HG03175 (cell line): ENCODE measurements around the gene PCGF3.
"Not testable (repeated sequence)": the region's sequence is repeated elsewhere in the genome, so short reads cannot be mapped to it uniquely, and the experiment has no call there.

Source experiments
- ATAC-seq: cut with Tn5 transposase; IDR thresholded peaks from one replicate; pipeline ENCODE4 v1.9.1; 2021; ENCODE audit warnings: mild to moderate bottlenecking, moderate library complexity; ENCODE audit not compliant: unreplicated experiment

The PCGF3 gene

DNA sequence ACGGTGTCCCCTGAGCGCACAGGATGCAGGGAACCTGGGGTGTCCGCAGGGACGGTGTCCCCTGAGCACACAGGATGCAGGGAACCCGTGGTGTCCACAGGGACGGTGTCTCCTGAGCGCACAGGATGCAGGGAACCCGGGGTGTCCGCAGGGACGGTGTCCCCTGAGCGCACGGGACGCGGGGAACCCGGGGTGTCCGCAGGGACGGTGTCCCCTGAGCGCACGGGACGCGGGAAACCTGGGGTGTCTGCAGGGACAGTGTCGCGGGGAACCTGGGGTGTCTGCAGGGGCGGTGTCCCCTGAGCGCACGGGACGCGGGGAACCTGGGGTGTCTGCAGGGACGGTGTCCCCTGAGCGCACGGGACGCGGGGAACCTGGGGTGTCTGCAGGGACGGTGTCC, 30.9 kb downstream of the PCGF3 start:
- not testable (repeated sequence) for ATAC-seq

GRCh38 chr4:738781-739280, 33.2 kb downstream of the PCGF3 start:
- ATAC-seq = no peak

DNA sequence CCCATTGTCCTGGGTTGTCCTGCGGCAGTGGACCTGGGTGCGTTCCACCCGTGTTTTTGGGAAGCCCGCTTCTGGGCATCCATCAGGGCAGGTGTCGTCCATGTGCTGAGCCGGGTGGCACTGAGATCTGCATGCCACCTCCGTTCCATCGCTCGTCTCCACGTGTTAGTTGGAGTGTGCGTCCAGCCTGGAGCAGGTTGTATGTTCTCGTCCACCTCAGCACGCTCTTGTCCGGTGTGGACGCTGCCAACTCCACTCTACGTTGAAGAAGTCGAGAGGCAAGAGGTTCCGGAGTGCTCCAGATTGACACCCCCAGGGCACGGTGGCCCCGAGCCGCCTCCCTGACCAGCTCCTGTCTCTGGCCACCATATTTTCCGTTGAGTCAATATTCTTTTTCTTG, 33.9 kb downstream of the PCGF3 start:
- ATAC-seq = no peak

- no peak for ATAC-seq
Observed at GRCh38 chr4:740011-740410, 34.4 kb downstream of the PCGF3 start.

- no peak for ATAC-seq
Observed at GRCh38 chr4:740656-741282, 35.1 kb downstream of the PCGF3 start.

DNA sequence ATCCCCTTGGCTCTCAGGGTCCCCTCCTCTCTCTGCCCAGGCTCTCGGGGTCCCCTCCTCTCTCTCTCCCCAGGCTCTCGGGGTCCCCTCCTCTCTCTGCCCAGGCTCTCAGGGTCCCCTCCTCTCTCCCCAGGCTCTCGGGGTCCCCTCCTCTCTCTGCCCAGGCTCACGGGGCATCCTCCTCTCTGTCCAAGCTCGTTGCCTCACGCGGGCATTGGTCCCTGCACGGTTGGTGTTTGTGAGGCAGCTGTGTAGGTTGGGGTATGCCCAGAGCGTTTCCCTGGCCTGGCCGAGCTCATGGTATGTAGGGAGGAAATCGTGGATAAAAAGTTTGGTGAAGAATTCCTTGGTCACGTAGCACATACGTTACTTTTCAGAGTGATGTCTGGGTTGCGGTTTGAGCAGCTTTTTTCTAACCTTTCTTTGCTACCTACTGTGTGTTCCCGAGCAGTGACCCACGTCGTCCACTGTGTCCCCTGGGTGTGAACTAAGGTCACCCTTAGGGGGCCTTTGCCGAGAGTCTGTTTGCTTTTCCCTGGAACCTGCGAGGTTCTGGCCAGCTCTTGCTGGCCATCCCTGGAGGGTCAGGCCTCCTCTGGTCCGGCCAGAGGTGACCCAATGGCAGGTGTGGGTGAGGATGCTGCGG, 36.6 kb downstream of the PCGF3 start:
- no peak for ATAC-seq

- ATAC-seq = peak; percentile 68
Observed at GRCh38 chr4:742742-743311, 37.2 kb downstream of the PCGF3 start.

- ATAC-seq = no peak
Observed at GRCh38 chr4:743463-744211, 38.0 kb downstream of the PCGF3 start.

GRCh38 chr4:744212-744841, 38.7 kb downstream of the PCGF3 start:
- no peak for ATAC-seq

DNA sequence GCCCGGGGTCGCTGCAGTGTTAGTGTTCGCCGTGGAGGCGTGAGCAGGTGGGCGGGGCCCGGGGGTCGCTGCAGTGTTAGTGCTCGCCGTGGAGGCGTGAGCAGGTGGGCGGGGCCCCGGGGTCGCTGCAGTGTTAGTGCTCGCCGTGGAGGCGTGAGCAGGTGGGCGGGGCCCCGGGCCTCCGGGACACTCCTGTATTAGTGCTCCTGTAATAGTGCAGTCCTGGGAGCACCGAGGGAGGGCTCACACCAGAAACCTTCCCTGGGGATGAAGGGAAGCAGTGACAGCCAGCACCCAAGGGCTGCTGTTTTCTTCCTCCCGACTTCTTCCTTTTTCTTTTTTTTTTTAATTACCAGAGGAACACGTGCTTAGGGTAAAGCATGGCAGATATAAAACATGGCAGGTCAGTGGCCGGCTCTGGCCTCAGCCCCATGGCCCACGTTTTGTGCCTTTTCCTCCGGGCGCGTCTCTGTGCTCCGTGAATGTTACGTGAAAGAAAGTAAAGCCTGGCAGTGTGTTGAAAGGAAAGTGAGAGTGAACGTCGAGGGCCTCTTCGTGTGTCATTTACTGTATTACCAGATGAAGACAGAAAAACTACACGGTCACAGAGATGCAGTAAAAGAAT, 42.0 kb downstream of the PCGF3 start:
- ATAC-seq = no peak

DNA sequence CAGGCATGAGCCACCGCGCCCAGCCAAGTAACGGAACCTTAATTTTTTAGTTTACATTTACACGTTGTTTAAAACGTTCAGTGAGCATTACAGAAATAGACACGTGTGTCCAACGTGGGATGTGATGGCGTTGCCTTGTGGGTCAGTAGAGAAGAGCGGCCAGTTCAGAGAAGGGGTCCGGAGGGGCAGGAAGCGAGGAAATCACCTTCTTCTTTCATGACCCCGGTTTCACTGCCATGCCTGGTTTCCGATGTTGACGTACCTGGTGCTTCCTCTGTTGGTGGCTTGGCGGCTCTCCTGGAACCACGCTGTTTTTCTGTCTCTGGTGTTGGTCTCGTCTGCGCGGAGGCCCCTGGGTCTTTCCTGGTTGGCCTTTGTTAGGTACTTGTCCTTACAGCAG, 42.8 kb downstream of the PCGF3 start:
- ATAC-seq = no peak

- no peak for ATAC-seq
Observed at GRCh38 chr4:749698-750666, 44.4 kb downstream of the PCGF3 start.

- no peak for ATAC-seq
Observed at GRCh38 chr4:751676-752075, 46.0 kb downstream of the PCGF3 start.

DNA sequence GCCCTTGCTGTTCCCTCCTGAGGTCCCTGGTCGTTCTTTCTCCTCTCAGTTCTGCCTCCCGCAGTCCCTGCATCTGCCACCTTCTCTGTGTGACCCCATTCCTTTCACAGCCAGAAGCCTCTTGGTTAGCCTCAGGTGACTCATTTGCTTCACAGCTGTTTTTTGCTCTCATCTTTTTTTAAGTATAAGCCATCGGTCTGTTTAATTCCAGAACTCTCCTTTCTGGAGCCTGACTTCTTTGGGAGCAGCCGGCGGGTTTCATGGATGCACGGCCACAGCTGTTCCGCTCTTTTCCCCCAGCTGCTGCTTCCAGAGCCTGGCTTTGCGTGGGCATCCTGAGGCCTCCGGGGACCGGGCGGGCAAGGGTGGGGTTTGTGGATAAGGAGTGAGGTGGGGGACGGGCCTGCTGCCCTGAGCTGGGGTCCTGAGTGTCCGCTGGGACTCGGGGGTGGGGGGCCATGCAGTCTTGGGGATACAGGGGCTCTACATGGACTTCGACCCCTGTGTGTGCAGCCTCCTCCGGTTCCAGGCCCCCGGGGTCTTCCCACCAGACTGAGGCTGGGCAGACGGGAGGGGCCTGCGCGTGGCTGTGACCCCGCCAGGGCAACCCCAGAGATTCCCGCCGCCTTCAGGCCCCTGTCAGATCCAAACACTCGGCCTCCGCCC, 46.7 kb downstream of the PCGF3 start:
- no peak for ATAC-seq

DNA sequence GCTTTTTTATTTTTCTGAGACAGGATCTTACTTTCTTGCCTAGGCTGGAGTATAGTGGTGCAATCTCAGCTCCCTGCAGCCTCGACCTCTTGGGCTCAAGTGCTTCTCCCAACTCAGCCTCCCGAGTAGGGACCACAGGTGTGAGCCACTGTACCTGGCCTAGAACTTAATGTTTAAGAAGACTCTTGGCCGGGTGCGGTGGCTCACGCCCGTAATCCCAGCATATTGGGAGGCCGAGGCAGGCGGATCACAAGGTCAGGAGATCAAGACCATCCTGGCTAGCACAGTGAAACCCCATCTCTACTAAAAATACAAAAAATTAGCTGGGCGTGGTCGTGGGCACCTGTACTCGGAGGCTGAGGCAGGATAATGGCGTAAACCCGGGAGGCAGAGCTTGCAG, 47.6 kb downstream of the PCGF3 start:
- not testable (repeated sequence) for ATAC-seq

DNA sequence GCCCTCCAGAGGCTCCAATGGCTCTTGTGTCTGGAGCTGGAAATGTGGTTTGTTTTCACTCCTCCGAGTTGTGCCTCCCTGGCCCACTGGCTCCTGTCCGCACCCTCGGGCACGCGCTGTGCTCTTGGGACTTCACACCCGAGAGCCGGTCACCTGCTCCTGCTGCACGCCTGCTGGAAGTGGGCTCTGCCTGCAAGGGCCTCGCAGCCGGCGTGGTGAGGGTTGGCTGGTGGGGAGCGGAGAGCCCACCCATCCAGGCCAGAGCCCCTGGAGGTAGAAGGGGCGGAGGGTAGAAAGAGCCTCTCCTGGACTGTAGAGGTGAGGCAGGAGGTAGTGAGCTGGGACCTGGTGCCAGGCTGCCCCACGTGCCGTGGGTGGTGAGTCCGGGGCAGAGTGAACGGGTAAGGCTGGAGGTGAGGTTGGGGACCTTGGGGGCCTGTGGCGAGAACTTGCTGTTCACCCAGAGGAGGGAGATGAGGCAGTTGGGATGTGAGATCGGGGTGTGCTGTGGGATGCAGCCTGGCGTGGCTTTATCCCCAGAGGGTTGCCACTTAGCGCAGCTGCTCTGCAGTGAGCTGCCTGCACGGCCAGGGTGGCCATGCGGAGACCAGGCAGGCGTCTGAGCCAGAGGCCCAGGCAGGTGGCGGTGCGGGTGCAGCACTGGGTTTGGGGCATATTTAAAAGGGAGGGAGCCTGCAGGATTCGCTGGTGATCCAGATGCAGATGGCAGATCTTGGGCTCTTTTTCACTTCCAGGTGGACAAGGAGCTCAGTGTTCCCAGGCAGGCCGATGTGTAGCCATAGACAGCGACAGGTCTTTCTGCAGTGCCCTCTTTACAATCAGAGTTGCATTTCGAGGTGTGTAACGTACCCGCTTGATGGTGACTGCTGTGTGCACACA, 48.8 kb downstream of the PCGF3 start:
- no peak for ATAC-seq

DNA sequence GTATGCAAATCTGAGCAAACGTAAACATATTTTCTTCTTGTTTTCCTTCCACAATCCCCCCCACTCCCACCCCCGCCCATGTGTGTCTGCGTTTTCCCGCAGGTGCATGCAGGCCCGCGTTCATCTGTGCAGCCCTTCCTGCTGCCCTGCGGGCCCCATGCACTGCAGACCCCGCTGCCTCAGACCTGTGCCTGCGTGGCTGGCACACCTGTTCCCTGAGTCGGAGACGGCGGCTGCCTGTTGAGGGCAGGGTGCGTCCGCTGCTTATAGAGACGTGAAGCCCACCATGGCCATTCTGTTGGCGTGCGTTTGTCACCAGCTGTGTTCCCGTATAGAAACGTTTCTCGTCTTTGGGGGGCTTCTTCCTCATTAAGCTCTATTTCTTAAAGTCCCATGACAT, 51.5 kb downstream of the PCGF3 start:
- no peak for ATAC-seq

- ATAC-seq = not testable (repeated sequence)
Observed at GRCh38 chr4:759810-760209, 54.2 kb downstream of the PCGF3 start.
